Tibial nerve (tissue), 4 donors: ENCODE results near the gene EYA4.

Experiments
- CTCF ChIP-seq, 5 experiments: fragments of 200-600 bp in 3 of 5; fragments of 450-650 bp in 2 of 5; sonication (generic) in 3 of 5; IDR thresholded peaks; one replicate each; pipeline ENCODE4 v1.5.1; 2016 to 2019; ENCODE audit warnings: antibody characterized with exemption in 5 of 5, mild to moderate bottlenecking in 3 of 5, moderate library complexity in 2 of 5
- EP300 ChIP-seq, 2 donors: sonication (generic); formaldehyde crosslinking; IDR thresholded peaks; one replicate each; pipeline ENCODE4 v1.6.1; 2017; ENCODE audit warnings: antibody characterized with exemption in 2 of 2, mild to moderate bottlenecking in 1 of 2
- POLR2A ChIP-seq, 2 donors: fragments of 450-650 bp; IDR thresholded peaks; one replicate each; pipeline ENCODE4 v1.6.1; 2017; ENCODE audit warnings: antibody characterized with exemption in 2 of 2, mild to moderate bottlenecking in 2 of 2, moderate library complexity in 2 of 2

- no peak for TF ChIP-seq CTCF (IDR thresholded peaks at IDR 0.05)
- no peak for TF ChIP-seq POLR2A (IDR thresholded peaks at IDR 0.05)
- no peak for TF ChIP-seq EP300 (IDR thresholded peaks at IDR 0.05)
These were observed 15.6 kb upstream of the EYA4 start for GRCh38 chr6:133225560-133225959.
